Activated T-cell treated with anti-CD3 and anti-CD28 coated beads, Interleukin-2, amount 50 U/mL, for 72 hours (primary cell): ENCODE data around the gene DLL3. TPM values are rescaled to one million over a fixed set of nuclear protein-coding genes. Genes with fewer than 3 reads are reported as not detected.

Experiments
- ATAC-seq, 2 donors: fragments of 150-1000 bp; cut with Tn5 transposase; replicated peaks in 1 of 2; 2 replicates each; pipeline ENCODE4 v1.10.0; 2021; ENCODE audit warnings: moderate library complexity in 2 of 2, mild to moderate bottlenecking in 1 of 2
- DNase-seq, 2 donors: peaks; one replicate each; pipeline ENCODE4 v3.0.0; 2021 to 2022; ENCODE audit warnings: mixed read lengths in 1 of 2
- H3K27ac Mint-ChIP-seq: one replicate; pipeline ENCODE4 v1.8.0; 2022; ENCODE audit warnings: mild to moderate bottlenecking, moderate library complexity, mixed read lengths
- H3K27me3 Mint-ChIP-seq: one replicate; pipeline ENCODE4 v1.8.0; 2022; ENCODE audit warnings: low read depth, mixed read lengths
- H3K36me3 Mint-ChIP-seq, 2 donors: one replicate each; pipeline ENCODE4 v1.8.0; 2022; ENCODE audit warnings: mixed read lengths in 2 of 2, mild to moderate bottlenecking in 1 of 2; ENCODE audit not compliant: insufficient read depth in 2 of 2
- H3K4me1 Mint-ChIP-seq: one replicate; pipeline ENCODE4 v1.8.0; 2022; ENCODE audit warnings: low read depth, mixed read lengths
- H3K4me3 Mint-ChIP-seq, 2 donors: one replicate each; pipeline ENCODE4 v1.8.0; 2022; ENCODE audit warnings: mild to moderate bottlenecking in 2 of 2, mixed read lengths in 2 of 2, moderate library complexity in 2 of 2
- H3K9me3 Mint-ChIP-seq, 2 donors: one replicate each; pipeline ENCODE4 v1.8.0; 2022; ENCODE audit warnings: mixed read lengths in 2 of 2
- total RNA-seq, 2 donors: library from RNA; stranded (reverse); gene quantifications; one replicate each; pipeline ENCODE4 v1.2.3, GENCODE V29; 2022

The DLL3 gene
- total RNA-seq, 2 donors from 2014 or later = 0.72 to 1.1 TPM

- no peak overlapping the region for H3K4me3 Mint-ChIP-seq
- no peak for DNase-seq
- peaks cover 39% of the 10 kb centered on the region for H3K4me1 Mint-ChIP-seq
Observed at GRCh38 chr19:39555883-39556282, 57.1 kb downstream of the DLL3 start.

More at GRCh38 chr19:39555883-39556282, 57.1 kb downstream of the DLL3 start:
- no peak overlapping the region for H3K27ac Mint-ChIP-seq
- no peaks in the 10 kb centered on the region for H3K36me3 Mint-ChIP-seq
- H3K27me3 Mint-ChIP-seq = peaks cover 6% of the 10 kb centered on the region
- ATAC-seq = no peak
- H3K9me3 Mint-ChIP-seq = no peaks in the 10 kb centered on the region

Other genes starting within 250 kb of the DLL3 start
- gene IFNL2, start 230.6 kb upstream of the DLL3 start, total RNA-seq = under 1 TPM in 1 of 2 donors, not detected in 1; 0.46 TPM
- 1 to 10 TPM in 1 of 2 donors, under 1 TPM in 1; 0.29 to 1.7 TPM for gene IFNL1, start 202.5 kb upstream of the DLL3 start, total RNA-seq
- 1 to 10 TPM; 4.5 to 6.7 TPM for gene LRFN1, start 178.1 kb upstream of the DLL3 start, total RNA-seq
- gene GMFG, start 162.9 kb upstream of the DLL3 start, total RNA-seq = 100 to 1,000 TPM; 351 to 353 TPM
- gene SAMD4B, start 156.5 kb upstream of the DLL3 start, total RNA-seq = 10 to 100 TPM; 59.6 to 63.6 TPM
- gene PAF1, start 107.8 kb upstream of the DLL3 start, total RNA-seq = 10 to 100 TPM; 52.0 TPM
- gene MED29, start 107.6 kb upstream of the DLL3 start, total RNA-seq = 10 to 100 TPM; 26.4 to 34.3 TPM
- gene ZFP36, start 92.1 kb upstream of the DLL3 start, total RNA-seq = 100 to 1,000 TPM in 1 of 2 donors, 10 to 100 TPM in 1; 81.4 to 108 TPM
- gene PLEKHG2, start 86.3 kb upstream of the DLL3 start, total RNA-seq = 10 to 100 TPM; 86.5 to 92.1 TPM
- gene RPS16, start 63.0 kb upstream of the DLL3 start, total RNA-seq = 1,000 to 10,000 TPM; 3,177 to 3,644 TPM
- gene SUPT5H, start 53.4 kb upstream of the DLL3 start, total RNA-seq = 100 to 1,000 TPM; 192 to 201 TPM
- gene TIMM50, start 18.1 kb upstream of the DLL3 start, total RNA-seq = 10 to 100 TPM; 52.4 to 55.8 TPM
- not detected for gene SELENOV, start 16.2 kb downstream of the DLL3 start, total RNA-seq
- 1 to 10 TPM; 4.3 to 4.5 TPM for gene EID2B, start 33.9 kb downstream of the DLL3 start, total RNA-seq
- 10 to 100 TPM; 15.3 to 16.0 TPM for gene EID2, start 41.2 kb downstream of the DLL3 start, total RNA-seq
- gene LGALS13, start 103.6 kb downstream of the DLL3 start, total RNA-seq = not detected
- gene LGALS16, start 157.0 kb downstream of the DLL3 start, total RNA-seq = not detected
- 1 to 10 TPM; 4.3 to 9.5 TPM for gene LGALS14, start 205.5 kb downstream of the DLL3 start, total RNA-seq
- 1 to 10 TPM in 1 of 2 donors, not detected in 1; 1.7 TPM for gene CLC, start 239.1 kb downstream of the DLL3 start, total RNA-seq